ENCODE data around the gene HSDL2. TPM values are rescaled to one million over a fixed set of nuclear protein-coding genes. Genes with fewer than 3 reads are reported as not detected.

The HSDL2 gene
- total and polyA plus RNA-seq, 3 experiments from 2014 or later: 14.9 to 17.9 (median 17.0) TPM

- ChIA-PET POLR2A (no interaction called here), CTCF (interaction anchor here (2.7 kb wide), 1 partner anchor 354 kb away, joined by 10 read pairs; no protein-coding TSS in a partner anchor)
- no peak overlapping the region for H3K27ac ChIP-seq (ENCODE audit: low read depth, low read length)
Measured at GRCh38 chr9:112439171-112439570, 59.3 kb downstream of the HSDL2 start.

GRCh38 chr9:112439825-112440224 is 59.9 kb downstream of the HSDL2 start:
- Mint-ChIP-seq H3K9me3 (no peaks in the 10 kb centered on the region), H3K27me3 (no peaks in the 10 kb centered on the region), H3K4me3 (no peak overlapping the region), H3K36me3 (peaks cover 0 to 9% (median 6%) of the 10 kb centered on the region in 3 donors), H3K4me1 (no peaks in the 10 kb centered on the region), H3K27ac (no peak overlapping the region)
- Histone ChIP-seq H3K9me3 (ENCODE audit: low read length) (no peaks in the 10 kb centered on the region), H3K4me3 (ENCODE audit: low read length) (no peak overlapping the region), H3K4me1 (ENCODE audit: insufficient read depth, low read length) (no peaks in the 10 kb centered on the region), H3K27ac (ENCODE audit: low read depth, low read length) (no peak overlapping the region), H3K36me3 (ENCODE audit: insufficient read depth, low read length) (no peaks in the 10 kb centered on the region), H3K27me3 (ENCODE audit: insufficient read depth, low read length, poor library complexity, severe bottlenecking) (no peaks in the 10 kb centered on the region)
- ChIA-PET CTCF (interaction anchor here (2.7 kb wide), 1 partner anchor 353 kb away, joined by 10 read pairs; no protein-coding TSS in a partner anchor), POLR2A (no interaction called here)
- DNase-seq: no peak

More at GRCh38 chr9:112439171-112439570, 59.3 kb downstream of the HSDL2 start:
- Mint-ChIP-seq H3K27me3 (no peaks in the 10 kb centered on the region), H3K27ac (no peak overlapping the region), H3K4me1 (no peaks in the 10 kb centered on the region), H3K4me3 (no peak overlapping the region), H3K36me3 (peaks cover 0 to 9% (median 6%) of the 10 kb centered on the region in 3 donors), H3K9me3 (no peaks in the 10 kb centered on the region)
- Histone ChIP-seq H3K4me1 (ENCODE audit: insufficient read depth, low read length) (no peaks in the 10 kb centered on the region), H3K4me3 (ENCODE audit: low read length) (no peak overlapping the region), H3K27me3 (ENCODE audit: insufficient read depth, low read length, poor library complexity, severe bottlenecking) (no peaks in the 10 kb centered on the region), H3K36me3 (ENCODE audit: insufficient read depth, low read length) (no peaks in the 10 kb centered on the region), H3K9me3 (ENCODE audit: low read length) (no peaks in the 10 kb centered on the region)
- DNase-seq: no peak

- POLR2A ChIA-PET: no interaction called here
- DNase-seq: peak in 2 of 5 donors; percentile 16 to 24
Measured at GRCh38 chr9:112443200-112443599, 63.3 kb downstream of the HSDL2 start.

GRCh38 chr9:112443636-112444035 is 63.7 kb downstream of the HSDL2 start:
- Mint-ChIP-seq H3K36me3 (peaks cover 0 to 14% (median 8%) of the 10 kb centered on the region in 3 donors), H3K27me3 (no peaks in the 10 kb centered on the region), H3K4me3 (no peak overlapping the region), H3K4me1 (peaks cover 0 to 2% (median 0%) of the 10 kb centered on the region in 3 donors), H3K27ac (no peak overlapping the region), H3K9me3 (no peaks in the 10 kb centered on the region)
- Histone ChIP-seq H3K36me3 (ENCODE audit: insufficient read depth, low read length) (no peaks in the 10 kb centered on the region), H3K4me1 (ENCODE audit: insufficient read depth, low read length) (no peaks in the 10 kb centered on the region), H3K9me3 (ENCODE audit: low read length) (no peaks in the 10 kb centered on the region), H3K27me3 (ENCODE audit: insufficient read depth, low read length, poor library complexity, severe bottlenecking) (no peaks in the 10 kb centered on the region), H3K27ac (ENCODE audit: low read depth, low read length) (no peak overlapping the region), H3K4me3 (ENCODE audit: low read length) (no peak overlapping the region)
- no peak for DNase-seq
- POLR2A ChIA-PET: no interaction called here
- CTCF ChIA-PET: interaction anchor here (0.8 to 2.6 kb wide), 9 partner anchors 48 to 349 kb away, joined by 3 to 12 read pairs (median 4); partner anchors contain the start of gene INIP

More at GRCh38 chr9:112443200-112443599, 63.3 kb downstream of the HSDL2 start:
- H3K9me3 Mint-ChIP-seq: no peaks in the 10 kb centered on the region
- peaks cover 0 to 2% (median 0%) of the 10 kb centered on the region in 3 donors for H3K4me1 Mint-ChIP-seq
- H3K36me3 ChIP-seq (ENCODE audit: insufficient read depth, low read length): no peaks in the 10 kb centered on the region
- H3K9me3 ChIP-seq (ENCODE audit: low read length): no peaks in the 10 kb centered on the region
- no peaks in the 10 kb centered on the region for H3K4me1 ChIP-seq (ENCODE audit: insufficient read depth, low read length)
- no peaks in the 10 kb centered on the region for H3K27me3 ChIP-seq (ENCODE audit: insufficient read depth, low read length, poor library complexity, severe bottlenecking)
- H3K27ac Mint-ChIP-seq: no peak overlapping the region
- no peaks in the 10 kb centered on the region for H3K27me3 Mint-ChIP-seq
- peaks cover 0 to 14% (median 8%) of the 10 kb centered on the region in 3 donors for H3K36me3 Mint-ChIP-seq
- CTCF ChIA-PET: interaction anchor here (0.8 to 2.6 kb wide), 9 partner anchors 48 to 350 kb away, joined by 3 to 12 read pairs (median 4); partner anchors contain the start of gene INIP
- H3K4me3 ChIP-seq (ENCODE audit: low read length): no peak overlapping the region
- no peak overlapping the region for H3K4me3 Mint-ChIP-seq
- H3K27ac ChIP-seq (ENCODE audit: low read depth, low read length): no peak overlapping the region

- no peaks in the 10 kb centered on the region for H3K36me3 ChIP-seq (ENCODE audit: insufficient read depth, low read length)
- Mint-ChIP-seq H3K36me3 (peaks cover 0 to 12% (median 7%) of the 10 kb centered on the region in 3 donors), H3K4me1 (peaks cover 0 to 2% (median 0%) of the 10 kb centered on the region in 3 donors), H3K9me3 (no peaks in the 10 kb centered on the region), H3K4me3 (no peak overlapping the region), H3K27ac (no peak overlapping the region), H3K27me3 (no peaks in the 10 kb centered on the region)
- no peaks in the 10 kb centered on the region for H3K9me3 ChIP-seq (ENCODE audit: low read length)
- H3K27ac ChIP-seq (ENCODE audit: low read depth, low read length): no peak overlapping the region
- POLR2A ChIA-PET: no interaction called here
- CTCF ChIA-PET: interaction anchor here (1.0 to 2.0 kb wide), 3 partner anchors 10 to 348 kb away, joined by 3 to 5 read pairs (median 3); no protein-coding TSS in a partner anchor
- DNase-seq: no peak
- H3K4me3 ChIP-seq (ENCODE audit: low read length): no peak overlapping the region
- no peaks in the 10 kb centered on the region for H3K27me3 ChIP-seq (ENCODE audit: insufficient read depth, low read length, poor library complexity, severe bottlenecking)
- H3K4me1 ChIP-seq (ENCODE audit: insufficient read depth, low read length): no peaks in the 10 kb centered on the region
Measured at GRCh38 chr9:112445196-112445595, 65.3 kb downstream of the HSDL2 start.

GRCh38 chr9:112446080-112446479 is 66.2 kb downstream of the HSDL2 start:
- H3K27me3 ChIP-seq (ENCODE audit: insufficient read depth, low read length, poor library complexity, severe bottlenecking): no peaks in the 10 kb centered on the region
- no peak for DNase-seq
- H3K27ac Mint-ChIP-seq: peak overlapping the region in 1 of 8 donors; percentile 61
- no peaks in the 10 kb centered on the region for H3K4me1 ChIP-seq (ENCODE audit: insufficient read depth, low read length)
- H3K4me3 Mint-ChIP-seq: no peak overlapping the region
- H3K36me3 Mint-ChIP-seq: peaks cover 0 to 12% (median 6%) of the 10 kb centered on the region in 3 donors
- no peaks in the 10 kb centered on the region for H3K27me3 Mint-ChIP-seq
- H3K4me1 Mint-ChIP-seq: peaks cover 0 to 2% (median 0%) of the 10 kb centered on the region in 3 donors
- no peak overlapping the region for H3K4me3 ChIP-seq (ENCODE audit: low read length)
- ChIA-PET CTCF (interaction anchor here (2.0 kb wide), 1 partner anchor 347 kb away, joined by 5 read pairs; no protein-coding TSS in a partner anchor), POLR2A (no interaction called here)
- H3K9me3 Mint-ChIP-seq: no peaks in the 10 kb centered on the region
- H3K27ac ChIP-seq (ENCODE audit: low read depth, low read length): no peak overlapping the region
- H3K9me3 ChIP-seq (ENCODE audit: low read length): no peaks in the 10 kb centered on the region
- H3K36me3 ChIP-seq (ENCODE audit: insufficient read depth, low read length): no peaks in the 10 kb centered on the region

GRCh38 chr9:112446526-112446925 is 66.6 kb downstream of the HSDL2 start:
- H3K4me3 ChIP-seq (ENCODE audit: low read length): no peak overlapping the region
- POLR2A ChIA-PET: no interaction called here
- H3K27ac Mint-ChIP-seq: peak overlapping the region in 1 of 8 donors; percentile 61
- no peaks in the 10 kb centered on the region for H3K9me3 ChIP-seq (ENCODE audit: low read length)
- CTCF ChIA-PET: interaction anchor here (2.0 kb wide), 1 partner anchor 346 kb away, joined by 5 read pairs; no protein-coding TSS in a partner anchor
- no peaks in the 10 kb centered on the region for H3K27me3 ChIP-seq (ENCODE audit: insufficient read depth, low read length, poor library complexity, severe bottlenecking)
- no peaks in the 10 kb centered on the region for H3K4me1 ChIP-seq (ENCODE audit: insufficient read depth, low read length)
- no peaks in the 10 kb centered on the region for H3K36me3 ChIP-seq (ENCODE audit: insufficient read depth, low read length)
- peaks cover 0 to 3% (median 2%) of the 10 kb centered on the region in 3 donors for H3K4me1 Mint-ChIP-seq
- no peak overlapping the region for H3K27ac ChIP-seq (ENCODE audit: low read depth, low read length)
- H3K4me3 Mint-ChIP-seq: no peak overlapping the region
- peaks cover 0 to 9% (median 4%) of the 10 kb centered on the region in 3 donors for H3K36me3 Mint-ChIP-seq
- no peak for DNase-seq
- H3K27me3 Mint-ChIP-seq: no peaks in the 10 kb centered on the region
- no peaks in the 10 kb centered on the region for H3K9me3 Mint-ChIP-seq

GRCh38 chr9:112447283-112447761 is 67.4 kb downstream of the HSDL2 start:
- Histone ChIP-seq H3K4me1 (ENCODE audit: insufficient read depth, low read length) (no peaks in the 10 kb centered on the region), H3K9me3 (ENCODE audit: low read length) (no peaks in the 10 kb centered on the region), H3K27me3 (ENCODE audit: insufficient read depth, low read length, poor library complexity, severe bottlenecking) (no peaks in the 10 kb centered on the region), H3K27ac (ENCODE audit: low read depth, low read length) (no peak overlapping the region), H3K4me3 (ENCODE audit: low read length) (no peak overlapping the region), H3K36me3 (ENCODE audit: insufficient read depth, low read length) (no peaks in the 10 kb centered on the region)
- Mint-ChIP-seq H3K27me3 (no peaks in the 10 kb centered on the region), H3K27ac (peak overlapping the region in 1 of 8 donors; percentile 17), H3K9me3 (no peaks in the 10 kb centered on the region), H3K4me3 (no peak overlapping the region), H3K4me1 (peaks cover 0 to 5% (median 2%) of the 10 kb centered on the region in 3 donors), H3K36me3 (peaks cover 0 to 7% (median 4%) of the 10 kb centered on the region in 3 donors)
- no peak for DNase-seq
- ChIA-PET CTCF (interaction anchor here (2.0 kb wide), 1 partner anchor 346 kb away, joined by 5 read pairs; no protein-coding TSS in a partner anchor), POLR2A (no interaction called here)

All from CD8-positive, alpha-beta memory T cell (primary cell).